NT2/D1 (cell line): Measurements from ENCODE around the gene SLC25A22.
A peak's percentile ranks its signal among the peaks of the same experiment; 100 is the strongest.

Source experiments
- DNase-seq: peaks from one replicate; pipeline ENCODE4 v3.0.0-alpha.2; 2011; ENCODE audit warnings: low read depth, low spot score
- H3K27me3 ChIP-seq: 2 replicates; pipeline ENCODE4 v1.6.0; 2011; ENCODE audit warnings: mild to moderate bottlenecking; ENCODE audit not compliant: insufficient read length, insufficient read depth
- H3K36me3 ChIP-seq: 2 replicates; pipeline ENCODE4 v1.6.1; 2011; ENCODE audit warnings: mild to moderate bottlenecking, low read length, mixed read lengths; ENCODE audit not compliant: insufficient read depth, insufficient read length
- H3K4me1 ChIP-seq: 2 replicates; pipeline ENCODE4 v1.5.1; 2011; ENCODE audit not compliant: insufficient read depth, insufficient read length
- H3K4me3 ChIP-seq: 2 replicates; pipeline ENCODE4 v1.5.1; 2011; ENCODE audit warnings: low read depth; ENCODE audit not compliant: insufficient read length
- H3K9ac ChIP-seq: 2 replicates; pipeline ENCODE4 v1.6.0; 2011; ENCODE audit warnings: low read depth; ENCODE audit not compliant: insufficient read length
- H3K9me3 ChIP-seq: 2 replicates; pipeline ENCODE4 v1.5.1; 2011; ENCODE audit warnings: mild to moderate bottlenecking, low read length; ENCODE audit not compliant: insufficient read depth
- SUZ12 ChIP-seq: IDR thresholded peaks from 2 replicates; pipeline ENCODE4 v1.6.1; 2011; ENCODE audit not compliant: insufficient read length, insufficient read depth; ENCODE audit errors: extremely low read depth
- YY1 ChIP-seq: IDR thresholded peaks from 2 replicates; pipeline ENCODE4 v1.6.1; 2011; ENCODE audit not compliant: insufficient read length, insufficient read depth
- ZNF274 ChIP-seq: IDR thresholded peaks from 2 replicates; pipeline ENCODE4 v1.6.1; 2011; ENCODE audit warnings: mild to moderate bottlenecking, low read depth, low read length

SLC25A22 gene

GRCh38 chr11:776263-776560, 21.9 kb downstream of the SLC25A22 start:
- H3K4me3 ChIP-seq: peak overlapping the region; percentile 96
- TF ChIP-seq ZNF274 (no peak), YY1 (no peak), SUZ12 (no peak)
- H3K4me1 ChIP-seq: peaks cover 51% of the 10 kb centered on the region
- H3K36me3 ChIP-seq: peaks cover 68% of the 10 kb centered on the region
- H3K27me3 ChIP-seq: no peaks in the 10 kb centered on the region
- no peak for DNase-seq
- H3K9me3 ChIP-seq: no peaks in the 10 kb centered on the region
- peak overlapping the region; percentile 99 for H3K9ac ChIP-seq

- Histone ChIP-seq H3K9ac (peak overlapping the region; percentile 56), H3K4me3 (peak overlapping the region; percentile 15), H3K9me3 (no peaks in the 10 kb centered on the region), H3K27me3 (no peaks in the 10 kb centered on the region), H3K36me3 (peaks cover 72% of the 10 kb centered on the region), H3K4me1 (peaks cover 50% of the 10 kb centered on the region)
- TF ChIP-seq YY1 (no peak), ZNF274 (no peak), SUZ12 (no peak)
- DNase-seq: no peak
Observed at GRCh38 chr11:774873-775592, 23.0 kb downstream of the SLC25A22 start.

GRCh38 chr11:773830-774229, 24.3 kb downstream of the SLC25A22 start:
- DNase-seq: no peak
- peaks cover 67% of the 10 kb centered on the region for H3K36me3 ChIP-seq
- TF ChIP-seq YY1 (no peak), ZNF274 (no peak), SUZ12 (no peak)
- no peak overlapping the region for H3K4me3 ChIP-seq
- peaks cover 38% of the 10 kb centered on the region for H3K4me1 ChIP-seq
- no peaks in the 10 kb centered on the region for H3K9me3 ChIP-seq
- no peaks in the 10 kb centered on the region for H3K27me3 ChIP-seq
- H3K9ac ChIP-seq: peak overlapping the region; percentile 28

- peaks cover 37% of the 10 kb centered on the region for H3K4me1 ChIP-seq
- no peak for DNase-seq
- H3K4me3 ChIP-seq: no peak overlapping the region
- no peaks in the 10 kb centered on the region for H3K27me3 ChIP-seq
- TF ChIP-seq ZNF274 (no peak), YY1 (no peak), SUZ12 (no peak)
- H3K9me3 ChIP-seq: no peaks in the 10 kb centered on the region
- H3K36me3 ChIP-seq: peaks cover 63% of the 10 kb centered on the region
- H3K9ac ChIP-seq: peak overlapping the region; percentile 28
Observed at GRCh38 chr11:773425-773824, 24.7 kb downstream of the SLC25A22 start.

GRCh38 chr11:772429-773390, 25.4 kb downstream of the SLC25A22 start:
- Histone ChIP-seq H3K36me3 (peaks cover 58% of the 10 kb centered on the region), H3K4me3 (no peak overlapping the region), H3K27me3 (no peaks in the 10 kb centered on the region), H3K9me3 (no peaks in the 10 kb centered on the region), H3K4me1 (peaks cover 33% of the 10 kb centered on the region), H3K9ac (peak overlapping the region; percentile 8)
- DNase-seq: no peak
- TF ChIP-seq ZNF274: no peak
- TF ChIP-seq SUZ12: no peak
- TF ChIP-seq YY1: no peak

GRCh38 chr11:771617-772204, 26.4 kb downstream of the SLC25A22 start:
- Histone ChIP-seq H3K4me3 (no peak overlapping the region), H3K36me3 (peaks cover 67% of the 10 kb centered on the region), H3K9ac (no peak overlapping the region), H3K27me3 (no peaks in the 10 kb centered on the region), H3K4me1 (peaks cover 35% of the 10 kb centered on the region), H3K9me3 (no peaks in the 10 kb centered on the region)
- no peak for TF ChIP-seq SUZ12
- no peak for DNase-seq
